K562 (cell line): ENCODE measurements around the gene IL27RA. TPM values are rescaled to one million over a fixed set of nuclear protein-coding genes. Genes with fewer than 3 reads are reported as not detected.

Experiments used
- ATAC-seq: fragments of 200-7000 bp; cut with Tn5 transposase; 3 replicates; pipeline ENCODE4 v1.9.1; 2020; ENCODE audit warnings: moderate library complexity
- BruUV-seq: library from RNA; stranded (reverse); fragments of 400-500 nt; replicated peaks from 2 replicates; lab custom pipeline; 2021; lab: Mats Ljungman, UMichigan
- CTCF ChIA-PET: fragments of 300-600 bp; formaldehyde crosslinking; extraction: SDS; loops from one replicate; lab custom pipeline; 2021; ENCODE audit warnings: low intra/inter-chr PET ratio; lab: Yijun Ruan, JAX
- POLR2A ChIA-PET: fragments of 300-600, 350-650 bp; sonication (Branson Sonifier 250); formaldehyde crosslinking; extraction: SDS; loops from one replicate; lab custom pipeline; 2021; ENCODE audit warnings: antibody characterized with exemption, inconsistent platforms; lab: Yijun Ruan, JAX
- DNase-seq, 4 experiments: peaks; one replicate each; pipeline versions ENCODE4 v3.0.0 to v3.0.0-alpha.2; 2011 to 2018; ENCODE audit warnings: low spot score in 3 of 4, mixed read lengths in 3 of 4; ENCODE audit errors: extremely low read depth in 1 of 4
- FAIRE-seq: peaks from 2 replicates; lab custom pipeline; 2011; peaks lifted over from hg19 to GRCh38; lab: Jason Lieb, UNC
- H2AFZ ChIP-seq: 2 replicates; pipeline ENCODE4 v1.6.0; 2011; ENCODE audit warnings: low read depth, low read length, control low read depth, inconsistent platforms
- H3K27ac ChIP-seq: fragments of 200-600 bp; 3 replicates; pipeline ENCODE4 v1.8.0; 2011; ENCODE audit warnings: low read depth, mild to moderate bottlenecking, control low read depth, inconsistent platforms, low read length, moderate library complexity, mixed read lengths; ENCODE audit errors: extremely low read depth
- H3K27me3 ChIP-seq, 2 experiments: fragments of 300-600 bp in 1 of 2; 2 replicates in 1 of 2; 3 replicates in 1 of 2; pipeline versions ENCODE4 v1.6.0 to v1.8.0; 2011; ENCODE audit warnings: inconsistent platforms in 2 of 2, low read length in 2 of 2, mild to moderate bottlenecking in 1 of 2, mixed read lengths in 1 of 2, moderate library complexity in 1 of 2; ENCODE audit not compliant: control insufficient read depth in 2 of 2, insufficient read depth in 2 of 2
- H3K36me3 ChIP-seq: fragments of 300-600 bp; 3 replicates; pipeline ENCODE4 v1.8.0; 2011; ENCODE audit warnings: mild to moderate bottlenecking, low read length, inconsistent platforms; ENCODE audit not compliant: control insufficient read depth, insufficient read depth
- H3K4me1 ChIP-seq, 2 experiments: fragments of 200-600 bp in 1 of 2; replicated peaks in 1 of 2; 2 replicates in 1 of 2; 3 replicates in 1 of 2; pipeline versions ENCODE4 v1.5.1 to v1.8.0; 2011; ENCODE audit warnings: inconsistent platforms in 2 of 2, low read length in 2 of 2, mild to moderate bottlenecking in 1 of 2, mixed read lengths in 1 of 2, moderate library complexity in 1 of 2; ENCODE audit not compliant: control insufficient read depth in 2 of 2, insufficient read depth in 2 of 2
- H3K4me2 ChIP-seq: 2 replicates; pipeline ENCODE4 v1.6.1; 2011; ENCODE audit warnings: low read length, control low read depth, inconsistent platforms, mixed read lengths; ENCODE audit not compliant: insufficient read depth
- H3K4me3 ChIP-seq: fragments of 200-600 bp; sonication (generic), shearing (Covaris generic); 2 replicates; pipeline ENCODE4 v1.5.1; 2016; ENCODE audit warnings: control low read depth, inconsistent platforms
- H3K79me2 ChIP-seq: fragments of 200-600 bp; 3 replicates; pipeline ENCODE4 v1.8.0; 2011; ENCODE audit warnings: low read length, inconsistent platforms; ENCODE audit not compliant: control insufficient read depth, insufficient read depth
- H3K9ac ChIP-seq, 2 experiments: 2 replicates each; pipeline versions ENCODE4 v1.6.0 to v1.6.1; 2011; ENCODE audit warnings: low read depth in 2 of 2, low read length in 2 of 2, control low read depth in 1 of 2, inconsistent platforms in 1 of 2, mild to moderate bottlenecking in 1 of 2, mixed read lengths in 1 of 2; ENCODE audit not compliant: insufficient read depth in 1 of 2
- H3K9me1 ChIP-seq: one replicate; pipeline ENCODE4 v1.6.0; 2011; ENCODE audit warnings: inconsistent platforms, mild to moderate bottlenecking, low read length, moderate library complexity; ENCODE audit not compliant: control insufficient read depth, insufficient read depth
- H3K9me3 ChIP-seq: replicated peaks from 2 replicates; pipeline ENCODE4 v1.5.1; 2011; ENCODE audit warnings: low read depth, low read length, inconsistent platforms; ENCODE audit not compliant: control insufficient read depth, insufficient read depth
- H4K20me1 ChIP-seq: replicated peaks from 2 replicates; pipeline ENCODE4 v1.6.1; 2011; ENCODE audit warnings: low read length, inconsistent platforms, mixed read lengths; ENCODE audit not compliant: control insufficient read depth, insufficient read depth
- ARID1B ChIP-seq: fragments of 450-650 bp; IDR thresholded peaks from 2 replicates; pipeline ENCODE4 v1.6.1; 2016; ENCODE audit warnings: antibody characterized with exemption, mild to moderate bottlenecking, inconsistent platforms
- BHLHE40 ChIP-seq: IDR thresholded peaks from 2 replicates; pipeline ENCODE4 v1.6.1; 2011; ENCODE audit warnings: low read length, improper control_type of control experiment
- FOXJ2 ChIP-seq: fragments of 200-800 bp; sonication (Bioruptor generic); IDR thresholded peaks from 2 replicates; pipeline ENCODE4 v1.6.1; 2016; ENCODE audit warnings: missing genetic modification characterization, missing compliant biosample characterization
- FUS ChIP-seq: fragments of 200-400 bp; formaldehyde crosslinking; optimal IDR thresholded peaks from 2 replicates; pipeline ENCODE3; 2017; ENCODE audit warnings: low read depth, low read length
- KHSRP ChIP-seq: fragments of 450-650 bp; IDR thresholded peaks from 2 replicates; pipeline ENCODE4 v1.6.1; 2017
- L3MBTL2 ChIP-seq: fragments of 450-650 bp; IDR thresholded peaks from 2 replicates; pipeline ENCODE4 v1.6.1; 2016; ENCODE audit warnings: mild to moderate bottlenecking, moderate library complexity
- NEUROD1 ChIP-seq: fragments of 150-350 bp; IDR thresholded peaks from 2 replicates; pipeline ENCODE4 v1.6.1; 2014; ENCODE audit warnings: borderline replicate concordance, low read length, low read depth; ENCODE audit not compliant: partially characterized antibody
- RB1 ChIP-seq: fragments of 450-650 bp; IDR thresholded peaks from 2 replicates; pipeline ENCODE4 v1.6.1; 2017; ENCODE audit warnings: low read depth, mild to moderate bottlenecking
- TAF1 ChIP-seq: IDR thresholded peaks from 2 replicates; pipeline ENCODE4 v1.6.1; 2011; ENCODE audit warnings: mild to moderate bottlenecking, low read length, moderate library complexity; ENCODE audit not compliant: insufficient read depth, control insufficient read depth, severe bottlenecking; ENCODE audit errors: extremely low read depth
- VEZF1 ChIP-seq: fragments of 200-800 bp; sonication (Bioruptor generic); IDR thresholded peaks from 2 replicates; pipeline ENCODE4 v1.6.1; 2017; ENCODE audit warnings: missing genetic modification characterization, missing compliant biosample characterization
- YY1 ChIP-seq, 3 experiments: IDR thresholded peaks; 2 replicates each; pipeline ENCODE4 v1.6.1; 2011; ENCODE audit warnings: low read length in 2 of 3, mild to moderate bottlenecking in 2 of 3, moderate library complexity in 2 of 3, borderline replicate concordance in 1 of 3, control low read depth in 1 of 3, low read depth in 1 of 3; ENCODE audit not compliant: insufficient read depth in 3 of 3, insufficient replicate concordance in 2 of 3, control insufficient read depth in 1 of 3, insufficient read length in 1 of 3; ENCODE audit errors: extremely low read depth in 1 of 3
- ZBTB7A ChIP-seq: IDR thresholded peaks from 2 replicates; pipeline ENCODE4 v1.6.1; 2011; ENCODE audit warnings: low read depth, mild to moderate bottlenecking, low read length, moderate library complexity, borderline replicate concordance; ENCODE audit not compliant: control insufficient read depth
- ZNF12 ChIP-seq: sonication (generic); formaldehyde crosslinking; IDR thresholded peaks from 2 replicates; pipeline ENCODE4 v1.4.0; 2020; ENCODE audit warnings: mild to moderate bottlenecking, missing genetic modification reagents
- ZNF197 ChIP-seq: fragments of 200-800 bp; sonication (Bioruptor generic); IDR thresholded peaks from 2 replicates; pipeline ENCODE4 v1.6.1; 2016; ENCODE audit warnings: low read depth, missing genetic modification characterization, missing compliant biosample characterization
- ZNF263 ChIP-seq: sonication (generic); formaldehyde crosslinking; IDR thresholded peaks from 2 replicates; pipeline ENCODE4 v1.8.0; 2022; ENCODE audit warnings: mild to moderate bottlenecking, missing genetic modification reagents, borderline replicate concordance
- ZNF384 ChIP-seq: IDR thresholded peaks from 2 replicates; pipeline ENCODE4 v1.6.1; 2012; ENCODE audit warnings: low read depth, low read length, improper control_type of control experiment
- ZNF57 ChIP-seq: fragments of 450-650 bp; formaldehyde crosslinking; IDR thresholded peaks from 2 replicates; pipeline ENCODE4 v1.4.0; 2020; ENCODE audit warnings: mild to moderate bottlenecking, moderate library complexity
- ZNF740 ChIP-seq, 3 experiments: fragments of 200-800 bp in 1 of 3; sonication (Bioruptor generic) in 1 of 3; sonication (generic) in 1 of 3; formaldehyde crosslinking in 1 of 3; IDR thresholded peaks; 2 replicates each; pipeline versions ENCODE4 v1.6.1 to v1.8.0; 2016 to 2022; ENCODE audit warnings: mild to moderate bottlenecking in 2 of 3, missing compliant biosample characterization in 2 of 3, missing genetic modification characterization in 2 of 3, missing genetic modification reagents in 1 of 3
- WGBS: fragments of 100-300 bp; shearing (Covaris generic); methylation state at CpG from one replicate; pipeline ENCODE4 v1.1.6; 2016; ENCODE audit warnings: low coverage, mixed read lengths; ENCODE audit not compliant: insufficient coverage; ENCODE audit errors: missing lambda C conversion rate; 5-methylcytosine and 5-hydroxymethylcytosine counted together
- in situ Hi-C: fragments of 300-500 bp; cut with MboI; formaldehyde crosslinking; loops from 4 replicates; pipeline ENCODE4 v1.15.0; 2018; ENCODE audit warnings: inconsistent platforms, mixed read lengths
- intact Hi-C: fragments of 100-400 bp; cut with micrococcal nuclease; formaldehyde crosslinking; loops from 2 replicates; pipeline ENCODE4 v1.14.2; 2022
- polyA plus RNA-seq, 8 experiments: library from polyadenylated mRNA; depleted of rRNA in 4 of 8; stranded (reverse) in 5 of 8; unstranded in 3 of 8; fragments of >200 nt; fragmentation: Nextera tagmentation in 2 of 8; fragmentation: Illumina TruSeq in 1 of 8; extraction: Ambion mirVana in 2 of 8; extraction: Trizol in 1 of 8; gene quantifications; 2 replicates each; pipeline versions ENCODE4 v1.2.1 to v1.2.3, GENCODE V29; 2011 to 2014; ENCODE audit warnings: inconsistent platforms in 1 of 8, missing spikeins in 1 of 8
- total RNA-seq, 7 experiments: library from RNA; depleted of rRNA in 6 of 7; stranded (reverse); fragments of >200 nt in 6 of 7; fragmentation: Illumina TruSeq in 2 of 7; extraction: Trizol in 2 of 7; gene quantifications; 2 replicates each; pipeline versions ENCODE4 v1.2.1 to v1.2.3, GENCODE V29; 2011 to 2021; ENCODE audit warnings: low replicate concordance in 1 of 7

IL27RA gene
- total and polyA plus RNA-seq, 9 of the 15 experiments (the other 6 are each of a cell fraction or from before 2014, with no cell fraction given), result 1.9 to 15.9 (median 12.0) TPM

GRCh38 chr19:14090509-14091080, 59.0 kb downstream of the IL27RA start, which contains the start of gene SAMD1:
SAMD1 (minus strand) TSS chr19:14090751.
- FAIRE-seq, result no peak
- TF ChIP-seq VEZF1 (CRISPR knock-in tag) (peak; percentile 99), ZNF57 (CRISPR knock-in tag) (no peak), ZNF263 (CRISPR knock-in tag) (peak; percentile 79; the same call in 1 of the 2 replicates), ZNF12 (CRISPR knock-in tag) (no peak), ZBTB7A (peak; percentile 13; the same call in 1 of the 2 replicates), ZNF740 (CRISPR knock-in tag; IDR thresholded peaks at IDR 0.05) (no peak), ZNF740 (tag; IDR thresholded peaks at IDR 0.05) (peak in 1 of 2 experiments; percentile 58; a peak in 1 of 4 replicates), NEUROD1 (peak; percentile 12), ZNF384 (peak; percentile 90), FOXJ2 (tag) (0 out of 2 replicates have a peak, but pooled peaks have one; percentile 54), FUS (no peak), YY1 (IDR thresholded peaks at IDR 0.05; ENCODE audit: borderline replicate concordance in 1 of 3, control insufficient read depth in 1 of 3, extremely low read depth in 1 of 3, insufficient read depth in 3 of 3, insufficient read length in 1 of 3, insufficient replicate concordance in 2 of 3, low read depth in 1 of 3, low read length in 2 of 3) (peak in 1 of 3 experiments; percentile 4), RB1 (0 out of 2 replicates have a peak, but pooled peaks have one; percentile 33), TAF1 (peak; percentile 7), KHSRP (no peak), BHLHE40 (peak; percentile 45; the same call in 1 of the 2 replicates), L3MBTL2 (no peak), ARID1B (no peak), ZNF197 (CRISPR knock-in tag) (0 out of 2 replicates have a peak, but pooled peaks have one; percentile 12)

More at GRCh38 chr19:14090509-14091080, 59.0 kb downstream of the IL27RA start, which contains the start of gene SAMD1:
- in situ Hi-C loops (no loop called here), intact Hi-C loops (loop anchor here (2.0 kb wide), 1 partner anchor 46 kb away; the partner anchor contains the start of gene ASF1B)
- Histone ChIP-seq H3K9ac (peak within 1 kb of the TSS; percentile 87 to 95), H3K4me1 (peaks cover 8 to 33% of the 10 kb centered on the region in 2 experiments; a peak in 3 of 5 replicates), H2AFZ (peak within 1 kb of the TSS; percentile 90), H3K4me2 (peak within 1 kb of the TSS; percentile 96), H3K4me3 (peak within 1 kb of the TSS; percentile 94), H3K79me2 (peaks cover 11% of the 10 kb centered on the region), H3K27ac (peak within 1 kb of the TSS; percentile 97), H3K36me3 (peaks cover 22% of the 10 kb centered on the region; the same call in 2 of the 3 replicates), H4K20me1 (no peaks in the 10 kb centered on the region), H3K9me1 (no peaks in the 10 kb centered on the region), H3K9me3 (peaks cover 10% of the 10 kb centered on the region), H3K27me3 (no peaks in the 10 kb centered on the region)
- ChIA-PET CTCF (interaction anchor here (0.6 kb wide), 1 partner anchor 75 kb away, joined by 3 read pairs; no protein-coding TSS in a partner anchor), POLR2A (no interaction called here)
- no TSS peak for BruUV-seq
- WGBS, result no CpG with 5 or more reads among the region's 65 CpGs
- ATAC-seq (peak; percentile 60), DNase-seq (peak; percentile 87 to 96 (median 90))
